ENCODE data around the gene STARD7. TPM values are rescaled to one million over a fixed set of nuclear protein-coding genes. Genes with fewer than 3 reads are reported as not detected.
A peak's percentile ranks its signal among the peaks of the same experiment; 100 is the strongest.

STARD7 gene
- total RNA-seq, 2 donors from 2014 or later: 68.5 to 91.3 TPM

- ATAC-seq (no peak), DNase-seq (no peak)
- H3K9me3 ChIP-seq: no peaks in the 10 kb centered on the region
- TF ChIP-seq POLR2A (IDR thresholded peaks at IDR 0.05): no peak
- intact Hi-C loops (cut with DNase I): no loop called here
- 51 to 58% methylated on average over 4 of the region's 4 CpGs for WGBS, 2 donors
- no peak overlapping the region for H3K4me3 ChIP-seq
- no peaks in the 10 kb centered on the region for H3K27me3 ChIP-seq
- H3K36me3 ChIP-seq (replicated peaks in 1 of 2; ENCODE audit: insufficient read depth in 1 of 2, low read depth in 2 of 2): no peaks in the 10 kb centered on the region
- peaks cover 77% of the 10 kb centered on the region for H3K4me1 ChIP-seq
- peak overlapping the region in 1 of 4 donors; percentile 1 for H3K27ac ChIP-seq
These were observed 6.3 kb downstream of the STARD7 start for GRCh38 chr2:96202152-96202854.

GRCh38 chr2:96201338-96201737 lies 7.3 kb downstream of the STARD7 start:
- H3K27me3 ChIP-seq: no peaks in the 10 kb centered on the region
- H3K27ac ChIP-seq: peak overlapping the region in 1 of 4 donors; percentile 1
- no peaks in the 10 kb centered on the region for H3K9me3 ChIP-seq
- intact Hi-C loops (cut with DNase I): no loop called here
- ATAC-seq: peak; percentile 60
- H3K4me1 ChIP-seq: peaks cover 70% of the 10 kb centered on the region
- peak in 3 of 4 donors; percentile 22 to 50 (median 33) for DNase-seq
- TF ChIP-seq POLR2A (IDR thresholded peaks at IDR 0.05) (no peak), CTCF (IDR thresholded peaks at IDR 0.05) (no peak)
- WGBS, 2 donors: 19 to 29% methylated on average over 5 of the region's 5 CpGs
- no peaks in the 10 kb centered on the region for H3K36me3 ChIP-seq (replicated peaks in 1 of 2; ENCODE audit: insufficient read depth in 1 of 2, low read depth in 2 of 2)
- H3K4me3 ChIP-seq: no peak overlapping the region

GRCh38 chr2:96198921-96199320 lies 9.7 kb downstream of the STARD7 start:
- no peak for ATAC-seq
- no peaks in the 10 kb centered on the region for H3K27me3 ChIP-seq
- intact Hi-C loops (cut with DNase I): no loop called here
- no peak for DNase-seq
- 72 to 74% methylated on average over 2 of the region's 2 CpGs for WGBS, 2 donors
- TF ChIP-seq POLR2A (IDR thresholded peaks at IDR 0.05) (no peak), CTCF (IDR thresholded peaks at IDR 0.05) (no peak)
- H3K4me3 ChIP-seq: no peak overlapping the region
- peaks cover 3 to 7% of the 10 kb centered on the region in 2 donors for H3K36me3 ChIP-seq (replicated peaks in 1 of 2; ENCODE audit: insufficient read depth in 1 of 2, low read depth in 2 of 2)
- peaks cover 55% of the 10 kb centered on the region for H3K4me1 ChIP-seq
- no peaks in the 10 kb centered on the region for H3K9me3 ChIP-seq
- H3K27ac ChIP-seq: no peak overlapping the region

- WGBS, 2 donors: 94 to 95% methylated on average over 5 of the region's 5 CpGs
- Histone ChIP-seq H3K9me3 (no peaks in the 10 kb centered on the region), H3K27me3 (no peaks in the 10 kb centered on the region), H3K4me3 (no peak overlapping the region), H3K27ac (no peak overlapping the region), H3K4me1 (peaks cover 43% of the 10 kb centered on the region), H3K36me3 (replicated peaks in 1 of 2; ENCODE audit: insufficient read depth in 1 of 2, low read depth in 2 of 2) (peaks cover 7 to 9% of the 10 kb centered on the region in 2 donors)
- TF ChIP-seq CTCF (IDR thresholded peaks at IDR 0.05): no peak
- TF ChIP-seq POLR2A (IDR thresholded peaks at IDR 0.05): no peak
- no peak for ATAC-seq
- DNase-seq: no peak
- intact Hi-C loops (cut with DNase I): no loop called here
These were observed 10.9 kb downstream of the STARD7 start for GRCh38 chr2:96197546-96198255.

- H3K9me3 ChIP-seq: no peaks in the 10 kb centered on the region
- ATAC-seq (no peak), DNase-seq (no peak)
- H3K4me3 ChIP-seq: no peak overlapping the region
- H3K27ac ChIP-seq: no peak overlapping the region
- H3K27me3 ChIP-seq: no peaks in the 10 kb centered on the region
- TF ChIP-seq POLR2A (IDR thresholded peaks at IDR 0.05): no peak
- no peak for TF ChIP-seq CTCF (IDR thresholded peaks at IDR 0.05)
- H3K4me1 ChIP-seq: peaks cover 25% of the 10 kb centered on the region
- WGBS, 2 donors: 62 to 69% methylated on average over 10 of the region's 10 CpGs
- intact Hi-C loops (cut with DNase I): no loop called here
- peaks cover 7 to 16% of the 10 kb centered on the region in 2 donors for H3K36me3 ChIP-seq (replicated peaks in 1 of 2; ENCODE audit: insufficient read depth in 1 of 2, low read depth in 2 of 2)
These were observed 13.1 kb downstream of the STARD7 start for GRCh38 chr2:96195410-96196066.

Data from body of pancreas (tissue), 4 donors.